NCI-H187 (cell line): ENCODE results near the gene H1-8.
"Not testable (repeated sequence)": the region's sequence is repeated elsewhere in the genome, so short reads cannot be mapped to it uniquely, and the experiment has no call there.

Experiments used
- DNase-seq, 2 experiments: peaks; one replicate each; lab custom pipeline; 2025; lab: John Stamatoyannopoulos, UW

H1-8 gene

GRCh38 chr3:129543156-129543790 is at the start of gene H1-8:
H1-8 (plus strand) TSS chr3:129543175; CDS start chr3:129543219, 44 bp downstream.
- DNase-seq: no peak

GRCh38 chr3:129493206-129493605 is 49.8 kb upstream of the H1-8 start:
- DNase-seq: no peak

- not testable (repeated sequence) for DNase-seq
Observed at GRCh38 chr3:129494499-129494898, 48.5 kb upstream of the H1-8 start.

- DNase-seq: not testable (repeated sequence)
Observed at GRCh38 chr3:129495006-129495639, 47.9 kb upstream of the H1-8 start.

DNA sequence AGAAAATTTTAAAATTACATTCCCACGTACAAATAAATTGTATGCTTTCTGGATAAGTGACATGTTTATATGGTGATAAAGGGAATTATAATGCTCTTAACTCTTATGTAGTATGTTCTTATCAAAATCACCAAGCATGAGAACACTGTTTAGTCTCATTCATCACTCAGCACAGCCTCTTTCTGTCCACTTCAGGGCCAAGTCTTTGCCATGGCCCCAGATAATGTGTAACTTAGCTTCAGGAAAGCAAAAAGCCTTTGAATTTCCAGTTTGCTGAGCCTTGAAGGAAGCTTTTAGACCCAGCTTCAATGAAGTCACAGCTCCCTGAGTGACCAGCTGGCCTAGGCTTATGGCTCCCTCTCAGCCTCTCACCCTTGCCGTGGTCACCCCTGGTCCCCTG is 45.1 kb upstream of the H1-8 start:
- not testable (repeated sequence) for DNase-seq

DNA sequence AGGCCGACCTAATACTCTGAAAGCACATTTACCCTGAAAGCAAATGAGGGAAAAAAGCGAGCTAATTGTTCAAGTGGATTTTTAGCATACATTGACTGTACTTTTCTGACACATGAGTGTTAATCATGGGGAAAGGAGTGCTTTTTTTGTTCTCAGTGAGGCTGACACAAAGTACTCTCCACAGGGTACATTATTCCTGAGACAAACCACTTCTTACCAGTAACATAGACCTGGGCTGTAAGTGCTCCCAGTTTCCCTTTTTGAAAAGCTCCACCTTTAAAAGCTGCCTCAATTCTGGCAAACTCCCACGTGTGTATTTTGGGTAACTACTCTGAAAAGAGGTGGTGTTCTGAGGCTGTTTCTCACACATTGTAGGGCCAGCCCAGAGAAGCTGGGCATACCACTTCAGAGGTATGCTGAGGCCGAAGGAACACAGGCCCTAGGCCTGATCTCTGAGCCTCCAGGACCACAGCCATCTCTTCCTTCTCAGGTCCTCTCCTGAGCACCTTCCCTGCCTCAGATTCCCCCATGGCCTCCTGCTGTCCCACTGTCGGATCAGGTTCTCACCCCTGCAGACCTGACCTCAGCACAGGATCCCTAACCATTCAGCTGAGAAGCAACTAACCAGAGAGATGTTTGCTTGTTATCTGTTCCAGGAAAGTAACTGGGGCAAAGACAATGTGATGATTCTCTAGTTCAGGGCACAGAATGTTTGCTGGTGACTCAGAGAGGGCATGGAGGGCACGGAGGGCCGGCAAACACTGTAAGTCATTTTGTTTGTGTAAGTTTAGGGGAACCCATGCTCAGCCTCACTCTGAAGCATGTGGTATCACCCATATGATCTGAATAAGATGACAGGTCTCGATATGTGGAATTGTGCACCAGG is 44.1 kb upstream of the H1-8 start:
- not testable (repeated sequence) for DNase-seq

GRCh38 chr3:129499604-129500333 is 43.2 kb upstream of the H1-8 start:
- not testable (repeated sequence) for DNase-seq

DNA sequence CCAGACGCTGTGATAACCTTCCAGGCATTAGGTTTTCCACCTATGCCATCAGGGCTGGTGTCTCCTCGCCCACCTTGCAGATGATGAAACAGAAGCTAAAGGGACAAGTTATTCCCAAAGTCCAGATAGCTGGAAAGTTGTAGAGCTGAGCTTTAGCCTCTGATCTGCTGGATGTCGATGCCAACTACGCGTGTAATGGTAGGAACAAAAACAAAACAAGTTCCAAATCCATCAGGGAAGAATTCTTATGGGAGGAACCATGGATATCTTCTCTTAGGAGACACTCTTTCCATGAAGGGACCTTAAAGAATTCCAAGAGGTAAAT is 42.7 kb upstream of the H1-8 start:
- no peak for DNase-seq

GRCh38 chr3:129501630-129502029 is 41.3 kb upstream of the H1-8 start:
- peak; percentile 4 to 15 for DNase-seq

DNA sequence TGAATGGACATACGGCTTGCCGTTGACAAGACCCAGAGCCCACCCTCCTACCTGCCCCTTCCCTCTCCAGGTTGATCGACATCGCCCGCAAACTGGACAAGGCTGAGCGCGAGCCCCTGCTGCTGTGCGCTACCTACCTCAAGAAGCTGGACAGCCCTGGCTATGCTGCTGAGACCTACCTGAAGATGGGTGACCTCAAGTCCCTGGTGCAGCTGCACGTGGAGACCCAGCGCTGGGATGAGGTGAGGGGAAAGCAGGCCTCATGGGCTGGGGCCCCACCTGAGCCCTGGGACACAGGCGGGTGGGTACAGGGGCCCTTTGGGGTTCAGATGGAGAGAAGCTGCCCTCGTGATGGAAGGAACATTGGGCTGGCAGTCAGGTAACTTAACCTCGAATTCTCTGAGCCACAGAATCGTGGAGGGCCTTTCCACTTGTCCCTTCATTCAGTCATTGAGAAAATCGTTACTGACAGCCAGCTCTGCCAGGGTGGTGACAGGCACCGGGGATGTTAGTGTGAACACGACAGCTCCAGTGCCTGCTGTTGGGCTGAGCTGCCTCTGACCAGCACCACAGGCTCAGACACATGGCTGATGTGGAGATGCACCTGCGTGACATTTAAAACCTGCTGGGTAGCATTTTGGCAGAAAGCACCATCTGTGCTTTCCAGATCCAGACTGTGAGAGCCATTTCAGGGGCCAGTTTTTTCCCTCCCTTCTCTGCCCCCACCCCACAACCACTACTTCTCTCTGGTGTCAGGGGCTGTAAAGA is 40.1 kb upstream of the H1-8 start:
- no peak for DNase-seq

DNA sequence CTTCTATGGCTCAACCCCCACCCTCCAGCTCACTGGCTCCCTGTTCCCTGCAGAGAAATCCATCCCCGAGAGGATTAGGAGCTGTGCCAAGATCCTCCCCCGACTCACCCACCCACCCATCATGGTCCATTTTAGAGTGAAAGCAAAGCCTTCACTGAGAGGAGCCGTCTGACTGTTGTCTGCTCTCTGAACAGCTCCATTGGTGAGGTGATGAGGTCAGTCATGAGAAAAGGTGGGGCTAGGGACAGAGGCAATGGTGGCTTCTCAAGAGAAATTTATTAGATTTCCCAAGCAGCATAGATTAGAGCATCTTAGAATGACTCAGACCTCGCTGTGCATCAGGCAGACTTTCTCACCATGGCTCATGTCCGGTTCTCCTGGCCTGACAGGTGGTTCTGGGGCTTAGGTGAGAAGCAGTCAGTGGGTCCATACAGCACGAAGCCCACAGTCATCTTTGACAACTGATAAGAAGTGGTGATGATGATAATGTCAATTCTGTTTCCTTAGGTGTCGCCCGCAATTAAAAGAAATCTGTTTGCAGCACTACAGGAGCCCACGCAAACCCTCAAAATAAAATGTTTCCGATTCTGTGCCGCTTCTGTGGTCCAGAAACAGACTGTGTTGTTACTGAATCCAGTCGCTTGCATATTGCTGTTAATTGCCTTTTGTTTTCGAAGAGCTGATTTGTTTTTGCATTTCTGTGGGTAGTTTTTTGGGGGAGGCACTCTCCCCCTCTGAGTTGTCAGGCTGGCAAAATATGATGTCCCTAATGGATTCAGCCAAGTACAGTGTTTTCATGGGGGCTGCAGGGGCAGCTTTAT is 39.3 kb upstream of the H1-8 start:
- no peak for DNase-seq

DNA sequence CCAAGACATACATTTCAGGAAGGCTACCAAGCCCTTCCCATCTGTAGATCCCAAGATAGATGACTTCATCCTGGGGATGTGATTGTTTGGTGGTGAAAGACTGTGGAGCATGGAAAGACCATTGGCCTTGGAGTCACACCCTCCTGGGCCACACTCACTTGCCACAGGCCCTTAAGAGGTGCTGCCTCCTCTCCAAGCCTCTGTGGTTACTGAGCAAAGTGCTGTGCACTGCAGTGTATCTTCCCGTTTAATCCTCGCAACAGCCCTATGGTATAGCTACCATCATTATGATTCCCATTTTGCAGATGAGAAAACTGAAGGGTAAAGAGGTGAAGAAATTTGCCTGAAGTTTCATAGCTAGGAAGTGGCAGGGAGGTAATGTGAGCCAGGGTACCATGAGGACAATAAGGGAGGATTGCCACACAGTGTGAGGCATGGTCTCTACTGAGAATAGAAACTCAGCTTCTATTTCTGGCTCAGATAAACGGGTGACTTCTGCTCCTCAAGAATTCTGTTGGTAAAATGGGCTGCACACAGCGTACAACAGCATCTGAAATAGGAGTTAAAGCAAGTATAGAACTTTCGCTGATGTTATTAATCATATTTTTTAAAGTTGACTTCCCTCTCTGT is 38.4 kb upstream of the H1-8 start:
- no peak for DNase-seq

DNA sequence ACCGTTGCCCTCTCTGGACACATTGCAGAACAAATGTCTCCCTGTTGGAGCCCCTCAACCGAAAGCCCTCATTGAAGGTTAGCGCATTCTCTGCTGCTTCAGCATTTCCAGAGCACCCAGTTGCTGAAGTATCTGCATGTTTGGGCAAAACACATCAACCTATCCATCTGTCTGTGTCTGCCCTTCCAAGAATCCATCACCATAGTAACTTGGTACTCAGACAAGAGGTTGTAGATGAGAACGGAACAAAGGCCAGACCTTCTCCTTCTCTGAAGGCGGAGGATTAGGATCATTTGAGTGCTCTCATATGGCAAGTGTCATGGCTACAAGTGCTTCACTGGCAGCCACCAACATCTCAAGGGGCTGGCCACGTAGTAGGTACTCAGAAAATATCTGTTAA is 37.6 kb upstream of the H1-8 start:
- peak; percentile 25 to 31 for DNase-seq

- peak in 1 of 2 experiments; percentile 6 for DNase-seq
Observed at GRCh38 chr3:129506231-129506742, 36.7 kb upstream of the H1-8 start.

GRCh38 chr3:129507181-129507831 is 35.7 kb upstream of the H1-8 start:
- DNase-seq: no peak

- DNase-seq: no peak
Observed at GRCh38 chr3:129512595-129512994, 30.4 kb upstream of the H1-8 start.

- DNase-seq: no peak
Observed at GRCh38 chr3:129513705-129514104, 29.3 kb upstream of the H1-8 start.

- no peak for DNase-seq
Observed at GRCh38 chr3:129514110-129514509, 28.9 kb upstream of the H1-8 start.

- no peak for DNase-seq
Observed at GRCh38 chr3:129514563-129514962, 28.4 kb upstream of the H1-8 start.
